Endodermal cell (in vitro differentiated cells): ENCODE results near the gene SPPL3. TPM values are rescaled to one million over a fixed set of nuclear protein-coding genes. Genes with fewer than 3 reads are reported as not detected.

Experiments
- DNase-seq: peaks from one replicate; pipeline ENCODE4 v3.0.0-alpha.2; 2017
- H3K27ac ChIP-seq: 2 replicates; pipeline ENCODE4 v1.5.1; 2013; ENCODE audit warnings: mild to moderate bottlenecking, low read depth, low read length, moderate library complexity
- H3K27me3 ChIP-seq: 2 replicates; pipeline ENCODE4 v1.6.1; 2013; ENCODE audit warnings: mild to moderate bottlenecking, low read length, moderate library complexity; ENCODE audit not compliant: insufficient read depth, control insufficient read depth, poor library complexity, severe bottlenecking
- H3K36me3 ChIP-seq: 2 replicates; pipeline ENCODE4 v1.7.0; 2013; ENCODE audit warnings: mild to moderate bottlenecking, low read length, moderate library complexity; ENCODE audit not compliant: control insufficient read depth, insufficient read depth
- H3K4me1 ChIP-seq: one replicate; pipeline ENCODE4 v1.7.0; 2013; ENCODE audit warnings: low read length; ENCODE audit not compliant: control insufficient read depth, insufficient read depth
- H3K4me3 ChIP-seq: 2 replicates; pipeline ENCODE4 v1.5.1; 2013; ENCODE audit warnings: mild to moderate bottlenecking, low read length, moderate library complexity
- H3K9ac ChIP-seq: 2 replicates; pipeline ENCODE4 v1.6.1; 2013; ENCODE audit warnings: mild to moderate bottlenecking, low read length, moderate library complexity; ENCODE audit not compliant: poor library complexity, severe bottlenecking; ENCODE audit errors: extremely low read depth
- H3K9me3 ChIP-seq: 2 replicates; pipeline ENCODE4 v1.6.1; 2013; ENCODE audit warnings: mild to moderate bottlenecking, low read length, moderate library complexity; ENCODE audit not compliant: control insufficient read depth
- H3K27ac Mint-ChIP-seq: 2 replicates; pipeline ENCODE4 v1.8.0; 2020; ENCODE audit warnings: mixed read lengths
- H3K27me3 Mint-ChIP-seq: 2 replicates; pipeline ENCODE4 v1.8.0; 2021; ENCODE audit warnings: mild to moderate bottlenecking, mixed read lengths; ENCODE audit not compliant: insufficient read depth
- H3K36me3 Mint-ChIP-seq: 2 replicates; pipeline ENCODE4 v1.8.0; 2020; ENCODE audit warnings: low read depth, mixed read lengths
- H3K4me1 Mint-ChIP-seq: 2 replicates; pipeline ENCODE4 v1.8.0; 2020; ENCODE audit warnings: mixed read lengths
- H3K4me3 Mint-ChIP-seq: 2 replicates; pipeline ENCODE4 v1.8.0; 2020; ENCODE audit warnings: mild to moderate bottlenecking, moderate library complexity, mixed read lengths
- H3K9me3 Mint-ChIP-seq: 2 replicates; pipeline ENCODE4 v1.8.0; 2020; ENCODE audit warnings: mild to moderate bottlenecking, mixed read lengths
- WGBS, 2 experiments: methylation state at CpG; one replicate each; pipeline versions ENCODE4 v1.1.5 to v1.1.7; 2013; ENCODE audit warnings: missing lambda C conversion rate in 2 of 2, mixed read lengths in 1 of 2; ENCODE audit not compliant: insufficient coverage in 1 of 2, insufficient read length in 1 of 2; 5-methylcytosine and 5-hydroxymethylcytosine counted together
- total RNA-seq, 2 donors: library from RNA; stranded (reverse); fragmentation: NEBNext Ultra II Directional in 1 of 2; extraction: Animal tissue kit (Norgen Biotek cat#: 25700) in 1 of 2; gene quantifications; 2 replicates in 1 of 2; 3 replicates in 1 of 2; pipeline ENCODE4 v1.2.1, GENCODE V29; 2021
- TF ChIP-seq, protein P1 (sequence below): fragments of 200-600 bp; sonication (generic); conservative IDR thresholded peaks from 2 replicates; pipeline ENCODE4 v1.5.0; 2021; ENCODE audit warnings: antibody characterized with exemption, mild to moderate bottlenecking

SPPL3 gene
- total RNA-seq, 2 donors from 2014 or later, result 41.1 to 46.8 TPM

DNA sequence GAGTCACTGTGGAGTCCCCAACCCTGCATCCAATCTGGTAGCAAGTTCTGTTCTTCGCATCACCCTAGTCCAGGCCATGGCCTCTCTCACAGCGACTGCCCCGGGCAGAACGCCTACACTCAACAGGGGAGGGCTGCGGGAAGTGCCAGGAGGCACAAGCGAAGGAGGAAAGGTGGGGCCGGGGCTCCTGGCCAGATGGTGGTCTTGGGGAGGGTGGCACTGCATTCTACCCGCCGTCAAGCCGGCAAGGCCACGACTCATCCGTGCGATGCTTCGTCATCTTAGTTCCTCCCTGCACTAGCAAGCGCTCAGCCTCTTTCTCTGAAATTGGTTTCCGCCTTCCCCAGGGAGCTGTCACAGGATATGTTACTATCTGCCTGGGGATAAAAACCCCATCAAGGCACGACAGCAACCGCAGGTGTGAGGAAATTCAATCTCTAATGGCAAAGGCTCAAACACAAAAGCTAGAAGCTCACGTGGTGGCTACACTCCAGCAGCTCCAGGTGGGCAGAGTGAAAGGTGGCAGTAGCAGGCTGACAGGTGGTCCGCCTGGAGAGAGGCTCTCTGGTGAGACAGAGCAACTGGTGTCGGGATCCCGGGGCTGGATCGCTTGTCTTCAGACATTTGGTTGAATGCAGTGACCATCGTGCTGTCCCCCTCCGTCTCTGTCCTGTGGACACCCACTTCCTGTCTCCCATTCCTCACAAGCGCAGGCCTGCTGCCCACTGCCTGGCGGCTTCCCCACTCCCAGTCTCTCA, 144.4 kb downstream of the SPPL3 start:
- Histone ChIP-seq H3K36me3 (peaks cover 26% of the 10 kb centered on the region), H3K27me3 (no peaks in the 10 kb centered on the region), H3K27ac (no peak overlapping the region), H3K9me3 (peaks cover 7% of the 10 kb centered on the region), H3K4me1 (no peaks in the 10 kb centered on the region), H3K9ac (no peak overlapping the region), H3K4me3 (no peak overlapping the region)
- peaks cover 8% of the 10 kb centered on the region for H3K9me3 Mint-ChIP-seq
- WGBS, 2 experiments, result 90 to 95% methylated on average over 19 to 26 of the region's 27 CpGs
- TF ChIP-seq, protein P1, sequence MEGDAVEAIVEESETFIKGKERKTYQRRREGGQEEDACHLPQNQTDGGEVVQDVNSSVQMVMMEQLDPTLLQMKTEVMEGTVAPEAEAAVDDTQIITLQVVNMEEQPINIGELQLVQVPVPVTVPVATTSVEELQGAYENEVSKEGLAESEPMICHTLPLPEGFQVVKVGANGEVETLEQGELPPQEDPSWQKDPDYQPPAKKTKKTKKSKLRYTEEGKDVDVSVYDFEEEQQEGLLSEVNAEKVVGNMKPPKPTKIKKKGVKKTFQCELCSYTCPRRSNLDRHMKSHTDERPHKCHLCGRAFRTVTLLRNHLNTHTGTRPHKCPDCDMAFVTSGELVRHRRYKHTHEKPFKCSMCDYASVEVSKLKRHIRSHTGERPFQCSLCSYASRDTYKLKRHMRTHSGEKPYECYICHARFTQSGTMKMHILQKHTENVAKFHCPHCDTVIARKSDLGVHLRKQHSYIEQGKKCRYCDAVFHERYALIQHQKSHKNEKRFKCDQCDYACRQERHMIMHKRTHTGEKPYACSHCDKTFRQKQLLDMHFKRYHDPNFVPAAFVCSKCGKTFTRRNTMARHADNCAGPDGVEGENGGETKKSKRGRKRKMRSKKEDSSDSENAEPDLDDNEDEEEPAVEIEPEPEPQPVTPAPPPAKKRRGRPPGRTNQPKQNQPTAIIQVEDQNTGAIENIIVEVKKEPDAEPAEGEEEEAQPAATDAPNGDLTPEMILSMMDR, result no peak
- peaks cover 6% of the 10 kb centered on the region for H3K4me1 Mint-ChIP-seq
- DNase-seq, result no peak
- H3K36me3 Mint-ChIP-seq, result peaks cover 30% of the 10 kb centered on the region
- H3K27me3 Mint-ChIP-seq, result peaks cover 2% of the 10 kb centered on the region
- no peak overlapping the region for H3K27ac Mint-ChIP-seq
- no peak overlapping the region for H3K4me3 Mint-ChIP-seq

DNA sequence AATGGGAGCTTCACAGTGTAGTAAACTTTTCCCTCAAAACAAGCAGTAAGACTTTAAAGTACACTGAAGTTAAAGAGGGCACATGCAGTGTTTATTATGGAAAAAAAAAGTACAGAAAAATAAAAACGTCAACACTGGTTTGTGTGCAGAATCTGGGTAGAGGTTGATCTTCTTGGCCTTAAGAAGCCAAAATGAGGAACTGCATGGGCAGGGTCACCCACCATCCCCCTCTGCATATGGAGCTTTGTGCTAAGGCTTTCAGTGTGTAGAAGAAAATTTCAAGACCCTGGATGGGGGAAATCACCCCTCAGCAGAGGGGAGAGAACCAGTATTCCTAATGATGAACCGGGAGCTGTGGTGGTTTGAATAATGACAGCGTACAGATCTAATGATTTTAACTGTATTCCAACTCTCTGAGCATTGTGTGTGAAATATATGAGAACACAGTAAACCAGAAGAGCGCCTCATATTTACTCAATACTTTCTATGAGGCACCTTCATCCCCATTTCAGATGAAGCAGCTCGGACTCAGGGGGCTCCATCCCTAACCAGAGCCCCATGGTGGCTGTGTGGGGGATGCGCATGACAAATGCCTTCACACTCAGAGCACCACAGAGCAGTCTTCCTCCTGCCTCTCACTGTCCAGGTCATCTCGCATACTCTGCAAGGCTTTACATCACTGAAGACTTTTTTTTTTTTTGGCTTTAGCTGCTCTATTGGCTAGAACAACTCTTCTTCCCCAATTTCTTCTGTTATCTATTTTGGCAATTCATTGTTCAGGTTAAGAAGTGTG, 145.2 kb downstream of the SPPL3 start:
- Mint-ChIP-seq H3K4me1 (peaks cover 6% of the 10 kb centered on the region), H3K36me3 (peaks cover 24% of the 10 kb centered on the region), H3K27ac (no peak overlapping the region), H3K4me3 (no peak overlapping the region), H3K9me3 (peaks cover 12% of the 10 kb centered on the region), H3K27me3 (peaks cover 3% of the 10 kb centered on the region)
- H3K9ac ChIP-seq, result no peak overlapping the region
- H3K9me3 ChIP-seq, result peaks cover 7% of the 10 kb centered on the region
- 91 to 94% methylated on average over 5 to 7 of the region's 7 CpGs for WGBS, 2 experiments
- no peaks in the 10 kb centered on the region for H3K4me1 ChIP-seq
- H3K4me3 ChIP-seq, result no peak overlapping the region
- H3K27ac ChIP-seq, result no peak overlapping the region
- H3K36me3 ChIP-seq, result peaks cover 18% of the 10 kb centered on the region
- H3K27me3 ChIP-seq, result no peaks in the 10 kb centered on the region
- no peak for DNase-seq
- TF ChIP-seq, protein P1, result peak; percentile 14

DNA sequence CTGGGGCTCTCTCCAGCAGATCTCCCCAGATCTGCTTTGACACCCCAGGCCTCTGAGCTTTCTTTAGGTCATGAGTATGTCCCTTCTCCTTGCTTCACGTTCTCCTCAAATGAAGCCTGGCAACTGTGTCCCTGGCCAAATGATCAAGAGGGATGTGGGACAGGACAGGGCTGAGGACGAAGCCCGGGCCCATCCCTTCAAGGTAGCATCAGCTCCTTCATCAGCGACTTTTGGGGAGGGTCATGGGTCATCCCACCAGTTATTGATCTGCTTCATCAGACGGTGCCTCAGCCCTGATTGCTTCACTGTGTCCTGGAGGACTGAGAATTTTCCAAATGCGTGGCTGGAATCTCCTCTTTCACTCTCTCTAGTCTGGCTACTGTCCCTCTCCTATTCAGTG, 146.2 kb downstream of the SPPL3 start:
- peaks cover 7% of the 10 kb centered on the region for H3K9me3 ChIP-seq
- no peak overlapping the region for H3K27ac Mint-ChIP-seq
- H3K4me1 ChIP-seq, result no peaks in the 10 kb centered on the region

More for the DNA sequence above, 146.2 kb downstream of the SPPL3 start:
- Histone ChIP-seq H3K4me3 (no peak overlapping the region), H3K9ac (no peak overlapping the region), H3K36me3 (peaks cover 10% of the 10 kb centered on the region), H3K27ac (no peak overlapping the region), H3K27me3 (no peaks in the 10 kb centered on the region)
- Mint-ChIP-seq H3K9me3 (peaks cover 15% of the 10 kb centered on the region), H3K4me3 (no peak overlapping the region), H3K27me3 (peaks cover 3% of the 10 kb centered on the region), H3K36me3 (peaks cover 21% of the 10 kb centered on the region), H3K4me1 (peaks cover 6% of the 10 kb centered on the region)
- WGBS, 2 experiments, result 90 to 98% methylated on average over 6 of the region's 6 CpGs
- TF ChIP-seq, protein P1, result no peak
- DNase-seq, result no peak
